GDM1 (cell line): ENCODE results near the gene PARD3.
"Not testable (repeated sequence)": the region's sequence is repeated elsewhere in the genome, so short reads cannot be mapped to it uniquely, and the experiment has no call there.

Experiments
- DNase-seq: peaks from one replicate; lab custom pipeline; 2025; lab: John Stamatoyannopoulos, UW

PARD3 gene

GRCh38 chr10:34464000-34464399, 351.1 kb downstream of the PARD3 start:
- no peak for DNase-seq

- DNase-seq: no peak
Measured at GRCh38 chr10:34462993-34463392, 352.1 kb downstream of the PARD3 start.

- DNase-seq: no peak
Measured at GRCh38 chr10:34462056-34462455, 353.0 kb downstream of the PARD3 start.

DNA sequence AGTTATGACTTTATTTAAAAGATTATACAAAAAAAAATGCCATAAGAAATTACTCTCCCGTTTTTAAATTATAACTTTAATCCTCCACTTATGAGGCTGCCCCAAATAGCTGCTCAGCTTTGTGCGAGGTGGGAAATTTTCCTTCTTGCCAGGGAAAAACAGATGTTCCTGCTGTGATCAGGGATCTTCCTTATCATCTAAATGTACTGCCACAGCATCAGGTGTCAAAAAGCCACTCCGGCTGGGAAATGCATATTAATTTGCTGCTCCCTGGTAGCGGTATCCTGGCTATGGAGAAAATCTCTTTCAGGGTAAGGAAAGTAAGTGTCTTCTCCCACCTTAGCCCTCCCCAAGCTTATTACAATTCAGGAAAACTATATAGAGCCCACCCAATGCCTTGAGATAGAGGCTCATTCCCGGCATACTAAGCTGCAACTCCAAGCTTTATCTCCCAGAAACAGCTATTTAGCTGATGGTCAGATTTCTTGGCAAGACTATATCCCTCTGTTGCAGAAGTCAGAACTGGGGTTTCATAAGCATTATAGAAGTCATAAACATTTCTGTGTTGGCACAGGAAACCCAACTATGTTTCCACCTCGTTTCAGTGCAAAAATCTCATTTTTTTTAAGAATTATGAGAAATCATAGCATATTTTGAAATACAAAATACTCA, 360.4 kb downstream of the PARD3 start:
- no peak for DNase-seq

DNA sequence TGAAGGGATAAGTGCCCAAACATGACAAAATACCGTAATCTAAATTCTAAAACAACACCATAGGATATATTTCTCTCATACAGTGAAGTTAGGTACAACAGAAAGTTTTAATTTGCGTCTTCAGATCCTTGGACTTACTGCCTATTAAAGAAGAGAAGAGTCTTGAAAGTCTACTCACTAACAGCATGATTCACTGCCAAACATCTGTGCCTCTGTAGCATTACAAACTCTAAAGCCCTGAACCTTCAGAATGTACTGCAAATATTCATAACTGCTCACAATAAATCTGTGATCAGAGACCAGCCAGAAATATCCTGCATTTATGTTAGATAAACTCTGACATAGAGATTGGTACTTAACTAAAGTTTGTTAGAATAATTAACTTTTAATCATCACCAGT, 365.3 kb downstream of the PARD3 start:
- no peak for DNase-seq

DNA sequence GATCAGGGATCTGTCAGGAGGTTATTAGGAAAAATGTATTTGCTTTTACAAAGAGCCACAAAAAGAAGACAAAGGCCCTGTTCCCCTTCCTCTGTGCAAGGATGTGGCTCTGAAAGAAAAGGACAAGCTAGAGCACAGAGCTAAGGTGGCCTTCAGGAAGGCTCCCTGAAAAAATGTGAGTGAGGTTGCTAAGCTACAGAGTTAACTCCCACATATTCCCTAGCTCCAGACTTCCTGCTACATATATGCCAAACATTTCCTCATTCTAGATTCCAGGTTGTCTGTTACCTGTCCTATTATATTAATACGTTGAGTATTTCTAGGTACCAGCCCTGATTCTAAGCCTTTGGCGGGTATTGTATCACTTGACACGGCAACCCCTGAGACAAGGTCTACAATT, 369.0 kb downstream of the PARD3 start:
- DNase-seq: no peak

- no peak for DNase-seq
Measured at GRCh38 chr10:34444223-34445183, 370.6 kb downstream of the PARD3 start.

DNA sequence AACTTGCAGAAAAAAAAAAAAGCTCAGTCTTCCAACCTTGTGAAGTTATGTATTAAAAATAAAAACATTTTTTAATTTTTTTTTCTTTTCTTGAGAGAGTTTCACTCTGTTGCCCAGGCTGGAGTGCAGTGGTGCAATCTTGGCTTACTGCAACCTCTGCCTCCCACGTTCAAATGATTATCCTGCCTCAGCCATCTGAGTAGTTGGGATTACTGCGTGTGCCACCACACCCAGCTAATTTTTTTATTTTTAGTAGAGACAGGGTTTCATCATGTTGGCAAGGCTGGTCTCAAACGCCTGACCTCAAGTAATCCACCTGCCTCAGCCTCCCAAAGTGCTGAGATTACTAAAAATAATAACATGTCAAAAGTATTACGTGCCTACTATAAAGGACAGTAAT, 375.7 kb downstream of the PARD3 start:
- not testable (repeated sequence) for DNase-seq

- DNase-seq: no peak
Measured at GRCh38 chr10:34438741-34439140, 376.4 kb downstream of the PARD3 start.

GRCh38 chr10:34437906-34438305, 377.2 kb downstream of the PARD3 start:
- DNase-seq: no peak

DNA sequence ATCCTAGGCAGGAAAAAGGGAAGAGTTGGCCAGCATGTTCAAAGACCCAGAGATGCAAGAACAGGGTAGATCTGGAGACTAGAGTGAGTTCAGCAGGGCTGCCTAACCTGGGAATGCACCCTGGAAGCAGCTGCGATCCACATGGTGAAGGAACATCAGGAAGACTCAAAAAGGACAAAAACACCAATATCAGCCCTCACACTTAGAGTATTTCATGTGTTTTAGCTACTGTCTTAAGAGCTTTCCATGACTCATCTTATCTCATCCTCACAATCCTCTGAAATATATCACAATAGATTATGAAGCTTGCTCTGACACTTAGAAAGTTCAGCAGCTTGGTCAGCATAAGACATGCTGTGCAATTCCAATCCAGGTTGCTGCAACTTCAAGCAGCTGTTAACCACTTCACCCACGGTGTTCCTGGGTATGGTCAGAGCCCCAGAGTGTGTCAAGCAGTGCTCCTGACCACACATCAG, 380.9 kb downstream of the PARD3 start:
- no peak for DNase-seq

GRCh38 chr10:34433241-34434076, 381.6 kb downstream of the PARD3 start:
- no peak for DNase-seq

- no peak for DNase-seq
Measured at GRCh38 chr10:34432589-34432988, 382.5 kb downstream of the PARD3 start.

GRCh38 chr10:34430685-34431084, 384.4 kb downstream of the PARD3 start:
- DNase-seq: no peak

DNA sequence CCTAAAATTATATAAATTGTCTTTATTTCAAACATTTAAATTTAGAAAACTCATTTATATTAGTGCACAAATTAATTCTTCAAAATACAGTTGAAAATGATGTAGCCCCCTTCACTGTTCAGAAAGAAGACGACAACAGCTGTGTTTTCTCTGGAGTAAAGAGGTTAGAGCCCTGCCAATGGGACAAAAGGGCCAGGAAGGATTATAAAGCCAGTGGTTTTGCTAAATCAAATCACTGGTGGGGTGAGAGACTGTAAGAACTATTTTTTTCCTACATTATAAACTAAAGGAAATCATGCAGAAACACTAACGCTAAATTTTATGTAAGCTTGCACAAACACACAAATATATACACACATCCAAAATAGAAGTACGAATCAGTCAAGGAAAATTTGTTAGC, 386.6 kb downstream of the PARD3 start:
- DNase-seq: no peak

- DNase-seq: no peak
Measured at GRCh38 chr10:34427911-34428216, 387.2 kb downstream of the PARD3 start.

GRCh38 chr10:34427158-34427910, 387.8 kb downstream of the PARD3 start:
- DNase-seq: not testable (repeated sequence)

GRCh38 chr10:34426538-34427157, 388.4 kb downstream of the PARD3 start:
- DNase-seq: not testable (repeated sequence)

GRCh38 chr10:34426041-34426440, 389.1 kb downstream of the PARD3 start:
- no peak for DNase-seq

DNA sequence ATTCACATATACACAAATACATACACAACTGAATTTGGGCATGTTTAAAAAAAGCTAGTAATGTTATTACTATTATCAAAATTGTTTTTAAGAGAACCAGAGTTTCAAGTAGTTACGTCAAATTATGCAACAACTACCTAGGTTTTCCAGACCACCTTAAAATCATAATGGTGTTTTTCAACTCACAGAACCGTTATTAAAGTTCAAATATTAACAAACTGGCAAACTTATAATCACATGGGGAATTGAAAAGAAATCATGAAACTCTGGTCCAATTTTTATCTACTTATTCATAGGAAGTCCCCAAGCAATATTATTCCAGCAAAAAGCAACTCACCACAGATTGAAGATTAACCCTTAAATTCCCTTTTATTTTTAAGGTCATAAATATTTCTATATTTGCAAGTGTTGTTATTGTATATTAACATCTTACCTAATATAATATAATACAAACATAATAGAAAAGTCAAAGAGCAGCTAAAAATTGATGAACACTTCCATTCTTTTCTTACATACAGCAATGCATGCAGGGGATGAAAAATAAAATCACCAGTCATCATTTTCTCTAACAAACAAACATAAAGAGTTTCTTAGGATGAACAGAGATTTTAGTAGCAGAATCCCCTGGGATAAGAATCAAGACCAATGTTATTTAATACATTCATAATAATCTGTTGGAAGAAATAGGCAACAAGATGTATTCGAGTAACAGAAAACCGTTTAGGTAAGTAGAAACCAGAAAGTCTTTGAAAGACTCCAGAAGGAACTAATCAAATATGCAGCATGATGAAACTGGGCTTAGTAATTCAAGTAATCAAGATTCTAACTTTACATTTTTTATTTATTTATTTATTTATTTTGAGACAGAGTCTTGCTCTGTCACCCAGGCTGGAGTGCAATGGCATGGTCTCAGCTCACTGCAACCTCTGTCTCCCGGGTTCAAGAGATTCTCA, 391.1 kb downstream of the PARD3 start:
- DNase-seq: no peak
